Measurements from ENCODE around the gene SYNGR2. TPM values are rescaled to one million over a fixed set of nuclear protein-coding genes. Genes with fewer than 3 reads are reported as not detected.

Gene SYNGR2
- polyA plus RNA-seq, 3 donors = 270 to 402 (median 350) TPM

GRCh38 chr17:78173097-78173715 is 4.8 kb downstream of the SYNGR2 start:
- Histone ChIP-seq H3K4me3 (replicated peaks in 1 of 3; ENCODE audit: low read depth in 2 of 3, low read length in 3 of 3) (peak overlapping the region in 1 of 3 experiments; percentile 85), H3K79me2 (ENCODE audit: insufficient read depth, low read length) (peaks cover 49% of the 10 kb centered on the region), H3K27me3 (ENCODE audit: control insufficient read depth in 2 of 2, insufficient read depth in 2 of 2, low read length in 2 of 2) (no peaks in the 10 kb centered on the region), H3K9ac (ENCODE audit: insufficient read depth, low read length, poor library complexity, severe bottlenecking) (peak overlapping the region; percentile 43), H3K9me3 (replicated peaks in 1 of 2; ENCODE audit: control insufficient read depth in 1 of 2, insufficient read depth in 1 of 2, low read length in 2 of 2) (no peaks in the 10 kb centered on the region), H2AFZ (ENCODE audit: insufficient read depth, low read depth, low read length, poor library complexity, severe bottlenecking) (no peak overlapping the region), H4K20me1 (ENCODE audit: insufficient read depth, low read length) (peaks cover 29% of the 10 kb centered on the region), H3K27ac (ENCODE audit: low read depth in 1 of 2, low read length in 2 of 2) (peak overlapping the region; percentile 82 to 86), H3K4me2 (replicated peaks; ENCODE audit: extremely low read depth, low read length, poor library complexity, severe bottlenecking) (peak overlapping the region; percentile 76), H3K36me3 (replicated peaks in 1 of 2; ENCODE audit: control insufficient read depth in 1 of 2, insufficient read depth in 2 of 2, low read length in 2 of 2) (peaks cover 11 to 16% of the 10 kb centered on the region in 2 donors), H3K4me1 (ENCODE audit: control insufficient read depth in 1 of 2, insufficient read depth in 2 of 2, low read length in 2 of 2) (peaks cover 80 to 81% of the 10 kb centered on the region in 2 donors)
- peaks cover 34 to 48% of the 10 kb centered on the region in 2 donors for H3K36me3 Mint-ChIP-seq
- DNase-seq = peak in 2 of 3 donors; percentile 38 to 68
- 65% methylated on average over 7 of the region's 11 CpGs for WGBS (ENCODE audit: insufficient coverage)
- H3K9me3 Mint-ChIP-seq = peaks cover 0 to 3% (median 0%) of the 10 kb centered on the region in 7 donors
- H3K27me3 Mint-ChIP-seq (ENCODE audit: low read depth in 3 of 3) = no peaks in the 10 kb centered on the region
- intact Hi-C loops (cut with micrococcal nuclease) = loop anchor here (5.0 kb wide), 3 partner anchors 36 to 61 kb away; partner anchors contain the start of gene TMC6 (in 1 of the 2)
- peak overlapping the region; percentile 93 to 98 (median 96) for H3K27ac Mint-ChIP-seq
- H3K4me3 Mint-ChIP-seq = peak overlapping the region; percentile 66 to 85
- no peak for TF ChIP-seq CTCF (IDR thresholded peaks at IDR 0.05)
- H3K4me1 Mint-ChIP-seq = peaks cover 78% of the 10 kb centered on the region

- Histone ChIP-seq H3K9me3 (replicated peaks in 1 of 2; ENCODE audit: control insufficient read depth in 1 of 2, insufficient read depth in 1 of 2, low read length in 2 of 2) (no peaks in the 10 kb centered on the region), H3K79me2 (ENCODE audit: insufficient read depth, low read length) (peaks cover 40% of the 10 kb centered on the region), H3K27ac (ENCODE audit: low read depth in 1 of 2, low read length in 2 of 2) (peak overlapping the region; percentile 82 to 86), H2AFZ (ENCODE audit: insufficient read depth, low read depth, low read length, poor library complexity, severe bottlenecking) (no peak overlapping the region), H3K27me3 (ENCODE audit: control insufficient read depth in 2 of 2, insufficient read depth in 2 of 2, low read length in 2 of 2) (no peaks in the 10 kb centered on the region), H3K4me3 (replicated peaks in 1 of 3; ENCODE audit: low read depth in 2 of 3, low read length in 3 of 3) (peak overlapping the region in 1 of 3 experiments; percentile 85), H3K36me3 (replicated peaks in 1 of 2; ENCODE audit: control insufficient read depth in 1 of 2, insufficient read depth in 2 of 2, low read length in 2 of 2) (peaks cover 11 to 16% of the 10 kb centered on the region in 2 donors), H3K4me2 (replicated peaks; ENCODE audit: extremely low read depth, low read length, poor library complexity, severe bottlenecking) (peak overlapping the region; percentile 76), H3K9ac (ENCODE audit: insufficient read depth, low read length, poor library complexity, severe bottlenecking) (peak overlapping the region; percentile 43), H4K20me1 (ENCODE audit: insufficient read depth, low read length) (peaks cover 23% of the 10 kb centered on the region), H3K4me1 (ENCODE audit: control insufficient read depth in 1 of 2, insufficient read depth in 2 of 2, low read length in 2 of 2) (peaks cover 81 to 83% of the 10 kb centered on the region in 2 donors)
- TF ChIP-seq CTCF (IDR thresholded peaks at IDR 0.05) = peak; percentile 82
- Mint-ChIP-seq H3K4me1 (peaks cover 85% of the 10 kb centered on the region), H3K9me3 (peaks cover 0 to 3% (median 0%) of the 10 kb centered on the region in 7 donors), H3K27ac (peak overlapping the region; percentile 93 to 98 (median 96)), H3K4me3 (peak overlapping the region; percentile 66 to 85), H3K36me3 (peaks cover 37 to 50% of the 10 kb centered on the region in 2 donors), H3K27me3 (ENCODE audit: low read depth in 3 of 3) (no peaks in the 10 kb centered on the region)
- peak; percentile 64 to 82 (median 81) for DNase-seq
- intact Hi-C loops (cut with micrococcal nuclease) = loop anchor here (5.0 kb wide), 3 partner anchors 37 to 62 kb away; partner anchors contain the start of gene TMC6 (in 1 of the 2)
- WGBS (ENCODE audit: insufficient coverage) = 2% methylated on average over 15 of the region's 15 CpGs
Measured at GRCh38 chr17:78174346-78174869, 6.0 kb downstream of the SYNGR2 start.

All from CD14-positive monocyte (primary cell).